A549 treated with CORT108297 at 1 μM for 4 hours (cell line): ENCODE data around the gene GLRA1. TPM values are rescaled to one million over a fixed set of nuclear protein-coding genes. Genes with fewer than 3 reads are reported as not detected.

Source experiments
- total RNA-seq: library from RNA; stranded (reverse); fragments of 200-300 nt; extraction: Qiagen RNA extraction; gene quantifications from 5 replicates; pipeline ENCODE4 v1.2.3, GENCODE V29; 2022

GLRA1 gene
- not detected in 5 replicates for total RNA-seq

GRCh38 chr5:151924564-151925301 lies at the start of gene GLRA1:
GLRA1 (minus strand) TSS chr5:151924851; CDS start chr5:151924549, 302 bp downstream.

Other genes with a start within 250 kb of the GLRA1 start
- gene SPARC, start 237.9 kb downstream of the GLRA1 start, total RNA-seq = 15.6 to 28.5 TPM (median 22.9 TPM) in 5 replicates
- 191 to 221 TPM (median 197 TPM) in 5 replicates for gene ATOX1, start 166.2 kb downstream of the GLRA1 start, total RNA-seq
- 132 to 171 TPM (median 137 TPM) in 5 replicates for gene G3BP1, start 152.9 kb downstream of the GLRA1 start, total RNA-seq